Tongue (tissue), 2 donors: ENCODE measurements around the gene GTPBP10. TPM values are rescaled to one million over a fixed set of nuclear protein-coding genes. Genes with fewer than 3 reads are reported as not detected.

ENCODE experiments used
- DNase-seq: peaks from one replicate; pipeline ENCODE4 v3.0.0-alpha.2; 2015
- total RNA-seq: library from RNA; depleted of rRNA; stranded (reverse); fragments of >200 nt; gene quantifications from one replicate; pipeline ENCODE4 v1.2.3, GENCODE V29; 2014

The GTPBP10 gene
- total RNA-seq, 1 donor from 2014 or later = 16.1 TPM

DNA sequence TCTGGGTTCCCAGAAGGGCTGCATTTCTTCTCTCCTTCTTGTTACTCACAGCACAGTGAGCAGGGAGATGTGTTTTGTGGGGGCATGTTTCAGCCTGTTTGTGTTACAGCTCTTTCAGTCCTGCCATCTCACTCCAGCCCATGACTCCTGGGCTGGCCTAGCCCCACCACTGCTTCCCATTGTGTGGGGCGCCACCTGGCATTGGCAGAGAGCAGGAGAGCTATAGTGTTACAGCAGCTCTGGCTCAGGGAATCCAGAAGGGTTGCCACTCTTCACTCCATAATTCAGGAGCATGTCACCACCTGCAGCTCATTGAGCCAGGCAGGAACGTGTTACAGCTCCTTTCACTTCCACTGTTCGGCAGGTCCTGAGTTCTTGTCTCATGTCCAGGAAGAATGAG lies 86.7 kb downstream of the GTPBP10 start:
- DNase-seq = no peak

Other genes starting within 250 kb of the GTPBP10 start
- 13.8 TPM for gene STEAP1, start 192.2 kb upstream of the GTPBP10 start, total RNA-seq
- gene STEAP2, start 135.0 kb upstream of the GTPBP10 start, total RNA-seq = 15.5 TPM
- gene CFAP69, start 101.5 kb upstream of the GTPBP10 start, total RNA-seq = 8.0 TPM
- not detected for gene FAM237B, start 25.4 kb upstream of the GTPBP10 start, total RNA-seq
- 26.9 TPM for gene CLDN12, start 56.7 kb downstream of the GTPBP10 start, total RNA-seq
- gene PTTG1IP2, start 122.9 kb downstream of the GTPBP10 start, total RNA-seq = not detected
- gene CDK14, start 249.6 kb downstream of the GTPBP10 start, total RNA-seq = 29.3 TPM